ENCODE results near the gene CCDC93.

Gene CCDC93, protein sequence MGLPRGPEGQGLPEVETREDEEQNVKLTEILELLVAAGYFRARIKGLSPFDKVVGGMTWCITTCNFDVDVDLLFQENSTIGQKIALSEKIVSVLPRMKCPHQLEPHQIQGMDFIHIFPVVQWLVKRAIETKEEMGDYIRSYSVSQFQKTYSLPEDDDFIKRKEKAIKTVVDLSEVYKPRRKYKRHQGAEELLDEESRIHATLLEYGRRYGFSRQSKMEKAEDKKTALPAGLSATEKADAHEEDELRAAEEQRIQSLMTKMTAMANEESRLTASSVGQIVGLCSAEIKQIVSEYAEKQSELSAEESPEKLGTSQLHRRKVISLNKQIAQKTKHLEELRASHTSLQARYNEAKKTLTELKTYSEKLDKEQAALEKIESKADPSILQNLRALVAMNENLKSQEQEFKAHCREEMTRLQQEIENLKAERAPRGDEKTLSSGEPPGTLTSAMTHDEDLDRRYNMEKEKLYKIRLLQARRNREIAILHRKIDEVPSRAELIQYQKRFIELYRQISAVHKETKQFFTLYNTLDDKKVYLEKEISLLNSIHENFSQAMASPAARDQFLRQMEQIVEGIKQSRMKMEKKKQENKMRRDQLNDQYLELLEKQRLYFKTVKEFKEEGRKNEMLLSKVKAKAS

DNA sequence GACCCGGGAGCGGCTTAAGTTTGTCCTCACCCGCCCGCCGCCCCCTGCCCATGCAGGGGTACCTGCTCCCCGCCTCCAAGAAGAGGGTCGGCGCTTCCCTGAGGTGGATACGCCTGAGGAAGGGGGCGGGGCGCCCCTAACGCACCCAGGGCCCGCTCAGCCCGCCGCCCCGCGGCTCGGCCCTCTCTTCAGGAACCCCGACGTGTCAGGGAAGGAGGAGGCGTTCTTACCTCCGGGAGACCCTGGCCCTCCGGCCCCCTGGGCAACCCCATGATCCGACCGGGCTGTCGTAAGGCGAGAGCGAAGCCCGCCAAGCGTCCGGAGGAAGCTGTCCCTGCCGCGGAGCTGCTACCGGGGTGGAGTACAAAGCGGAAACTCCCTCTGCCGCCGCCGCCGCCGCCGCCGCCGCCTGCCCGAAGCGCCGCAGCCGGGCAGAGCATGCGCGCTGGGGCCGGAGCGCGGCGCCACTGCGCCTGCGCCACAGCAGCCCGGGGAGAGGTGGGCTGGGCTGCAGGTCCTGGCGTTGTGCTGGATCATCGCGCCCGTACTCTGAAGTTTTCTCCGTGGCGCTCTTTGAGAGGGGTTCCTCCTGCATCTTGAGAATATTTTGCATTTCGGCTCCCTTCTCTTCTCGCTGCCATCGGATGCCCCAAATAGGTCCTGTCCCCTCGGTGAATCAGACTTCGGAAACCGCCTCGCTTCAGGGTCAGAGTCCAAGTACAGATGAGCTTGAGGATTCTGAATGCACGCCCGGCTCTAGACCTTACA, at the start of gene CCDC93:
TSS of gene CCDC93 (minus strand) at position 347 of the 768 bp plus-strand sequence. CDS start at position 272, 75 bp downstream.
- peak; percentile 58 to 84 (median 58) for DNase-seq (ENCODE audit: low read depth in 2 of 3, low spot score in 2 of 3)

DNA sequence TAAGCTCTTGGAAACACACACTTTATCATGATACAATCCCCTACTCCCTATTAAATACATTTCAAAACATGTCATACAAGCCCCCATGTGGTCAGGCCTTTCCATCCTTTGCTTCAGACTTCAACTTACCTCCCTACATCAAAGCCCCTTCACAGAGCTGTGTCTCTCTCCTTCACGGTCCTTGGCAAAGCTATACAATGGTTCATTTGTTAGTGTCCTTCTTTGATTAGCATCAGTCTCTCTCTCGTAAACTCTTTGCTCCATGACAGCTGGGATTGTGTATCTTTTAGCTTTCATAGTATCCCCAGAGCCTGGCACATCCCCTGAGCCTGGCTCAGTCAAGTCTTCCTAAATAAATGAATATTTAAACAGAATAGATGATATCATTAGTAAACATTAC, 48.8 kb upstream of the CCDC93 start:
- DNase-seq (ENCODE audit: low read depth in 2 of 3, low spot score in 2 of 3), result no peak

DNA sequence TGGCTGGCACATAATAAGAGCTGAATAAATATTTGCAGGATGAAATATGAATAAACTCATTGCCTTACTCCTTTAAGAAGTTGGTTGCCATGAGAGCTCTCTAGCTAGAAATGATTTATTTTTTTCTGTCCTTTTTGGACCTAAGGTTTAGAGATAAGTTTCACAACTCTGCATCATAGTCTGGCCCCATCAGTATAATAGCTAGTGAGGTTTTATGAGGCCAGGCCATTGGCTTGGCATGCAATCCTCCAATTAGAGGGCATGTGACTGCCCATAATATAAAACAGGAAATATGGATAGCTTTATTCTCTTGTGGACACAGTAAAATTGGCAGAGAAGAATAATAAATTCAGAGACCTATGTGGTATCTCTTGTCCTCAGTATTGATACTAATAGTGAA, 48.2 kb upstream of the CCDC93 start:
- no peak for DNase-seq (ENCODE audit: low read depth in 2 of 3, low spot score in 2 of 3)

DNA sequence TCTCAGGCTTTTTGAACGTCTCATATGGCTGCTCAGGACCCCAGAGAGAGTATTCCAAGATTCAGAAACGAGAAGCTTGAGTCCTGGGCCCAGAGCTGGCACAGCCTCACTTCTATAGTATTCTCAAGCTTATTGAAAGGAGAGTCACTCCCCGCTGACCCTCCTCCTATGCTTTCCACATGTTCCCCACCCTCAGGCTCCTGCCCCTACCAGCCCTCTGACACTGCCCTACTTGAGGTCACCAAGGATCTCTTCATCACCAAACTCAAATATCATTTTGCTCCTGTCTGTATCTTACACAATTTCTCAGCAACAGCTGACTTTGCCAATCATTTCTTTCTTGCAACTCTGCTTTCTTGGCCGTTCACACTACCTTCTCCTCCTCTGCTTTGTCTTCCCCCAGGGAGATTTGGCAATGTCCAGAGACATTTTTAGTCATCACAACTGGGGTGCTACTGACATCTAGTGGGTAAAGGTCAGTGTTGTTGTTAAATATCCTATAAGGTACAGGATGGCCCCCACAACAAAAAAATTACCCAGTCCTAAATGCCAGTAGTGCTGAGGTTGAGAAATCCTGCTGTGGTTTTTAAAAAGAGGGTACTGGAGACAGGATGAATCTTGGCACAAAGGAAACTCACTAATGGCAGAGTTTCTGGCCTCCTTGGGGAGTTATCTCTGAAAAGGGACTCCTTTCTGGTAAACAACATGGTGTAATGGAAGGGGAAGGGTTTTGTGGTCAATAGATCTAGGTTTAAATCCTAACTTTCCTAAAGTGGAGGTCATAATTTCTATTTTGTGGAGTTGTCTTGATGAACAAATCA, 47.5 kb upstream of the CCDC93 start:
- no peak for DNase-seq (ENCODE audit: low read depth in 2 of 3, low spot score in 2 of 3)

DNA sequence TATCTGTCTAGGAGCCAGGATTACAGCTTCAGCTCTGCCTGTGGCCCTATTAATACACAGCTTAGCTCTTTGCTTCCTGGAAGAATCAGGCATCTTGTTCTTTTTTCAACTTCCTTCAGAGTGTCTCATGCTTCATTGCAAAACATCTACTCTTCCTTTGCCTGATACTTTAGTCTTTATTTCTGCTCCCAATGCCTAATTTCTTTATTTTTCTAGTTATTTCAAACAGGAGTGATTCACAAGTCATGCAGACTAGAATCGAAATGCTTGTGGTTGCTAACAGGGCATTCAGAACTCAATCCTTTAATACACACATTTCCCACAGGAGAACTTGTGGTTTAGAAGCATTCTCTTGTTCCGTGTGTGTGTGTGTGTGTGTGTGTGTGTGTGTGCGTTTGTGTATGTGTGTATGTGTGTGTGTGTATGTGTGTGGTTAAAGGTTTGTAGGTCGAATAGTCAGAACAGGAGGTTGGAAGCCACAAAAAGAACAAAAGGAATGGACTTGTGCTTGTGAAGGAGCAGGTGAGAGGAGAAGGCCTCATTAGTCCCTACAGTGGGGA, 46.1 kb upstream of the CCDC93 start:
- DNase-seq (ENCODE audit: low read depth in 2 of 3, low spot score in 2 of 3), result no peak

DNA sequence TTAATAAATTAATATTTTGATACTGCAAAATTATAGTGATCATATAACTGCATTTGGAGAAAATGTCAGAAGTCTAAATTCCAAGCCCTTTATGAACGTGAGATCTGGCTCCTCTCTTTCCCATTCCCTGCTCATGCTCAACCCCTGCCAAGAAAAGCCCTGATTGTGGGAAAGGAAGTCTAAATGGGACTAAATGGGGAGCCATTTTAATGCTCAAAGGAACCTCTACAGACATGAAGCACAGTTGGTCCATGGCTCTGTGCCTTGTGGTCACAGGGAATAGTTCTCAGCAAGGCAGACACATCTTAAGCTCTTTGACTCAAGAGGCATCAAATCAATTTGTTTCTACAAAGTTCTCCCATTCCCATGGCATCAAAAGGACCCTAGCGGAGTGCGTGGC, 45.1 kb upstream of the CCDC93 start:
- no peak for DNase-seq (ENCODE audit: low read depth in 2 of 3, low spot score in 2 of 3)

DNA sequence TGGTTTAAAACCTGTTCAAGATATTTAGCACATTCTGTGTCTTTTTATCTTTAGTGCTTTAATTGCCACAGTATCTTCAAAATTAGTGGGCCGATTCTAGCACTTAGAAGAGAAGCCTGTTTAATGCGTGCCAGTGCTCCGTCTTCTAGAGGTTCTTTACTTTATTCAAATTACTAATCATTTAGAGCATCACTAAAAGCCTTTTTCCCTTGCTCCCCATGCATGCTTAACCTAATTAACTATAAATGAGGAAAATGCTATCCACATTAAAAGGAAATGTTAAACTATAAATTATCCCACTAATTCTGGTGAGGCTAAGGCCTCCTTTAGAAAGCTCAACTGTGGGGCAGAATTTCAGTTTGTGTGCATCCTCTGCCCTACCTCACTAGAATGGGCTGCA, 42.9 kb upstream of the CCDC93 start:
- no peak for DNase-seq (ENCODE audit: low read depth in 2 of 3, low spot score in 2 of 3)

DNA sequence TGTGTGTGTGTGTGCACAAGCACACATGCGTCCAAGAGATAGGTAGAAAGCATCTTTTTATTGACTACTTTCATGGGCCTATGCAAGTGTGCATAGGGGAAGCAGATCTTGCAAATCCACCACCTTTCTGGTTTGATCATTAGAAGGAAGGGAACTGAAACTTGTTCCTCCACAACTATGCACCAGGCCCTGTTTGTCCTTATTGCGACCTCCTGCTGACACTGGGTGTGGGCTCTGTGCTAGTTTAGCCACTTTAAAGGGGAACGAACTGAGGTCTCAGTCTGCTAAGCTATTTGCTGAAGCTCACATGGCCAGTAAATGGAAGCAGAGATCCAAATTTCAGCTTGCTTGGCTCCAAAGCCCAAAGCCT, 42.3 kb upstream of the CCDC93 start:
- DNase-seq (ENCODE audit: low read depth in 2 of 3, low spot score in 2 of 3), result no peak

DNA sequence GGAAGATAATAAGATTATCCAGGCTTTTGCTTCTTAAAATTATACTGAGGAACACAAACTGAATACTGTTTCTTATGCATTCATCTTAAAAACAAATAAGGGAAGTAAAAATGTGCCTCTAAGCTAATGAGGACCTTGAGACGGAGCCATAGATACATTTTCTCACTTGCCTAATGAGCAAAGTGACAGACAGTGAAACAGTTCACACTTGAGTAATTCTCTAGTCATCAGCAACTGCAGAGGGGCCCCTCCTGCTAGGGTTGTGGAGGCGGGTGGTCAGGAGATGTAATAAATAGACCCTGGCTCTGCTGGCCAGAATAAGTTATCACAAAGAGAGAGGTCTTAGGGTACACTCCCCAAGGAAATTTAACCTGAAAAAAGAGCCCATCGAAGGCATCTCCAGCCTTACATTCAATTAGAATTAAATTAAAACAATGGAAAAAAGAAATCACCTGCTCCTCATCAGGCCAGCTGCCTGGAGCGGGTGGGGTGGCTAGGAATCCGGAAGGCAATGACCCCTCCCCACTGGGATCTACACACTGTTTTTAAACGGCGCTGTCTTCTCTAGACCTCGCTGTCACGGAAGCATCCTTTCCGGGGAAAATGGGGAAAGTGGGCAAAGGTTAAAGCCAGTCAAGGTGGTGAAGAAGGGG, 41.8 kb upstream of the CCDC93 start:
- no peak for DNase-seq (ENCODE audit: low read depth in 2 of 3, low spot score in 2 of 3)

DNA sequence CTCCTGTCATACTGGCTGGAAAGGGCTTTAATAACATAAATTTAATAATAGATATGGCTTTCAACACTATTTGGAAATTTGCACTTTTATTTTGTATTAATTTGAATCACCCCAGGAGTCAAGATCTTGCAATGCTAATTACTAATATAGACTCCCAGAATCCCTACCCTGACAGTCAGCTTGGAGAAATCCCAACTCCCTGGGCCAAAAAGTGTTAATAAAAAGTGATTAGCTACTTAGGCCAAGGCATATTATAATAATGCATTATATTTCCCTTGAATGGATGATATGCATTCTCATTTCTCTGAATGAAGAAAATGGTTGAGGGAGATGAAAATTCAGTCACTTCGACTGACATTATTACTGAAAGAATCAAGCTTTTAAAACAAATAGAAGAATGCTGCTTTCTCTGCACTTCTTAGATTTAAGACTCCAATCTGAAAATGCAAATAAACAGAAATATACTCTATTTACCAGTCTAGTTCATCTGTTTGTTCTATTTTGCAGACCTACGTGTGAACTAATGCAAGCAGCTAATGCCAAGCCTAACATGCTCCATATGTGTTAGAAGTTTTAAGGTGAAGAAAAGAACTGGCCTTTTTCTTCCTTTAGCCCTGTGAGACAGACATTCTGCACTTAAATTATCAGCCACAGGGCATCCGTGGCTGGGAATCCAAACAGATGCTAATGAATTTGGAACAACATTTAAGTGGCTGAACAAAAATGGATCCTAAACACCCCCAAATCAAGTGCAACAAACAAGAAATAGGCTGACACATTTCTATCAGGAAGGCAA, 40.5 kb upstream of the CCDC93 start:
- no peak for DNase-seq (ENCODE audit: low read depth in 2 of 3, low spot score in 2 of 3)

DNA sequence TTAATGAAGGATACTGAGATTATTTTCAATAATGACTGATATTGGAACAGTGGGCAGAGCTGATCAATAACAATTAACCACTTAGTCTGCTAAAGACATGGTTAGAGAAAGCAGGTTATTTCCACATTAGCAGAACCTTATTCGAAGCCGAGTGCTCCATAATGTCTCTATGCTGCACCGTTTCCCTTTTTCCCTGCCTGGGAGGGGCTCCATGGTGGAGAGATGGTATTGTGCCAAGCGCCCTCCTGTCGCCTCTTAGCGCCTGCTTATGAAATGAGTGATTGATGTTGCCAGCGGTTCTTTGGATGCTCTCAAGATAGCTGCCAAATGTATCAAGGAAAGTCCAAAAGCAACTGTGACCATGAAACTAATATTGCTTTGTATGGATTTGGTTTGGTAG, 39.8 kb upstream of the CCDC93 start:
- DNase-seq (ENCODE audit: low read depth in 2 of 3, low spot score in 2 of 3), result no peak

DNA sequence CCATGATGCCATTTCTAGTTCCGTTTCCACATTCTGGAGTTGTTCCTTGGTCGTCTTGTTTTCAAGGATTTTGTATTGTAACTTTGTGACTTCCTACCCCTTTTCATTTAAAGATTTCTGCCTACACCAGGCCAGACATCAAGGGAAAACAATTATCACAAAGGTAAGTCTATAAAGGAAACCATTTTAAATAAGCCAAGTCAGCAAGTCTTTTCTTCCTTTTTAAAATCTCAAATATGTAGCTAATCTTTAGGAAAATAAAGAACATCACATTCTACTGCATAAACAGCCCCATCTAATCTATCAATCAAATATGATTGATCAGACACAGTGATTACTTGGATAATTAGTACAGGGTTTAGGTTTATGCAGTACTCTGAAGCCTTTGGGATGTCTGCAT, 38.6 kb upstream of the CCDC93 start:
- no peak for DNase-seq (ENCODE audit: low read depth in 2 of 3, low spot score in 2 of 3)

DNA sequence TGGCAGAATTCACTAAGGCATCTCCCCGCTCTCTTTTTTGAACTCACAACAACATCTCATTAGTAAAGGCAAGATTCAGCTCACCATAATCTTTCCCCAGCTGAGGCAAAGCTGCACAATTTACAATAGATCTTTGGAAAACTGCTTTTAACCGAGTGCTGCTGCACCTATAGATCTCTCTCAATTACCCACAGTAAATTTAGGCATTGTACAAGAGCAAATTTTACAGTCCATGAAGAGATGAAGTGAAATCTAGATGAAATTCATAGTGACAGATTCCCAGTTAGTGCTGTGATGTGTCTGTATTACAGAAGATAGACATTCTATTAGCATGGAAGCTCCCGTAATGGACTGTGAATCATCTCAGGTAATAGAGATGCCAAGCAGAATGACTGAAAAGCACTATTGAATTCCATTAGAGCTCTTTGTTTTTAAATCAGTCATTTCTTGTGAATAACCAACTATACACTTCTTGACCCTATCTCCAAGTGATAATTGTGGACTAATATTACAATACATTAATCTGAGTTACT, 38.0 kb upstream of the CCDC93 start:
- DNase-seq (ENCODE audit: low read depth in 2 of 3, low spot score in 2 of 3), result no peak

DNA sequence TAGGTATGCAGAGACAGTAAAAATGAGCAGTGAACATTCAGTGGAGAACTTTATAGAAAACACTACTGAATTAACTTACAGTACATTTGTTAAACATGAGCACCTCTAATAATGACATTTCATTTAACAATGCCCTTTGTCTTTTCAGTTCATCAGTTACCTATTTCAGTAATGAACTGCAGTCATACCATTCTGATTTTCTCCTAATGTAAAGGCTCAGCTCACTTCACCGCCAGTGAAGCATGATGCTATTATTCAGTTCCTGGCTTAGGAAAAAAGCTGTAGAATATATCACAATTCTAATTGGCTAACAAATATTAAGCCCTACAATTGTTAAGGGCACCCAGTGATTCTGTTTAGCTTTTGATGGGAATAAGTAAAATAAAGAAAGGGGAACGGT, 37.1 kb upstream of the CCDC93 start:
- DNase-seq (ENCODE audit: low read depth in 2 of 3, low spot score in 2 of 3), result no peak

DNA sequence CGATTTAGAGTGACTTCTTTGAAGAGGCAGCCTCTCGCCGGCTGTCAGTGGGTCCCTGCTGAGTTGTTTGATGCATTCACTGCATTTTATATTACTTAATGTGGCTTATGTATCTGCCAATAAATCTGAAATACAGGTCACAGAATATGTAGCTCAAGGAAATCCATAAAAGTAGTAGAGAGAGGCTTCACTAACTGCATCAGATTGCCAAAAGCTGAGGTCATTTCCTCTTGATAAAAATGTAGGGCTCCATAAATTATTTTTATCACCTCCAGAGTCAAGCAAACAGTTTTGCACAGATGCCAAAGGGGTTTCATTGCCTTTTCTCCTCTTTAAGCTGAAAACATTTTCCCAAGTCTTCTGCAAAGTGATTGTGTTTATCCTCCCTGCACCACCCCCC, 36.5 kb upstream of the CCDC93 start:
- DNase-seq (ENCODE audit: low read depth in 2 of 3, low spot score in 2 of 3), result no peak

DNA sequence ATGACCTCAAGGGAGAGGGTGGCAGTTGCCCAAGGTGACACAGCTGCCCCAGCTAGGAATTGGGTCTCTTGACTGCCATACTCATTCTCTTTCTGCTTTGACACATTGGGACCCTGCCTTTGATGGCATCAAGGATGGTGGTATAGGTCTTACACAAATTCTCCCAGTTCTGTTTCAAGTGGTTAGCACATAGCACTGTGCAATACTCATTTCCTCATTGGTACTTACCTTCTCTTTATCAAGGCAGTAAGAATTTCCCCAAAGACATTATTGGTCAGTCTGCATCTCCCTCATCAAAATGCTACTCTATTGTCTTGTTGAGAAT, 35.9 kb upstream of the CCDC93 start:
- no peak for DNase-seq (ENCODE audit: low read depth in 2 of 3, low spot score in 2 of 3)

DNA sequence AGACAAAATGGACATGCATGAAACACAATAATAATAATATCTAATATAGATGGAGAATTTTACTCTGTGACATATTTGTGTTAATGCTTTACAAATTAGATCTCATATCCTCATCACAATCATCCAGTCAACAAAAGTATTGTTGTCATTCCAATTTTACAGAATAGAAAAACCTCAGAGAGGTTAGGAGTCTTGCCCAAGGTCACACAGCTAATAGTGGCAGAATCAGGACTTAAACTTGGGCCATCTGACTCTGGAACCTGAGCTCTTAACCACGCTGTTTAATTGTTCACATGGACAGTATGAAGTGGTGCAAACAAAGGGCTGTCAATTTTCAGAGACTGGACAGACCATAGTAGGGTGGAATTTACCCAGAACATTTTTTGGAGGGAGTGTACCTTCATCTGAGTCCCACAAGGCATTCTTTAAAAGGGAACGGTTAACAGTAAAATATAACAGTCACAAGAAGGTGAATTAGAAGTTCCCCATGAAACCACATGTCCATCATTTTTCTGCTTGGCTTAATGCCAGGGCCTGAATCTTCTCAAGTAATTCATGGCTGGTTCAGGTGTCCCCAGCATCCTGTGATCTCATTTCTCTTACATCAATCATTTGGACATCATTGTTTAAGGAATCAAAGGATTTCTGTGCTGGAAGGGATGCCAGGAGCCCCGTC, 35.4 kb upstream of the CCDC93 start:
- no peak for DNase-seq (ENCODE audit: low read depth in 2 of 3, low spot score in 2 of 3)

DNA sequence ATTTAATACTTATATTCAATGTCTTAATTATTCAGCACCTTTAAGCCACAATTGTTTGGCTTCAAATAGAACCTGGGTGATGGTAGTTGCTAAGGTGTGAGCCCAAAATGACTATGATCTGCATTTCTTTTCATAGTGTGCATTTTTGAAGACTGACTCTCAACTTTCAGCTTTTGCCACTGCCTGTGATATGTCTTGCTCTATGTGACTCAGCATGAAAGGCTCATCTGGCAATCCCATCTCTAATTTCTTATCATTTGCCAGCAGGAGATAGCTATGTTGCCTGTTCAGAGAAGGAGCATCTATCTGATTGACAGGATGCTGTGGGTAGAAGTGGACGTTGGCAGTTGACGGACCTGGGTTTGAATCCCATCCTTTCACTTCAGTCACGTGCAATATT, 34.5 kb upstream of the CCDC93 start:
- DNase-seq (ENCODE audit: low read depth in 2 of 3, low spot score in 2 of 3), result no peak

DNA sequence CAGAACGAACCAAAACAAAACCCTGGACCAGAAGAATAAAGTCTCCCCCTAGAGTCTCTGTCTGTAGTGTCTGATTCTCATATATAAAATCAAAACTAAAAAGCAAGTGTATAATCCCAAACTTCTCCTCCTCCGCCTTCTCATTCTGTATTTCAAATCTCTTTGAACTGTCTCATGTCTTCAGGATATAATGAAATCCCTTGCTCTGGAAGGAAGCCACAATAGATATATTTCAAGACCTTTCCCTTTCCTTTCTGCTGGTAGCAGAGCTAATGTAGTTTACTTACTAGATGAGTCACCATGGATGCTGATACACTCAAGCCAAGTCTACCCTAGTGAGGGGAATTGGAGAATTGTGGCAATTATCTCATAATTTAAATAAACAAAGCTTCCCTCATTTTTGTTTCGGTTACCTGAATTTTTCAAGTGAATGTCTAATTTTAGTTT, 33.5 kb upstream of the CCDC93 start:
- no peak for DNase-seq (ENCODE audit: low read depth in 2 of 3, low spot score in 2 of 3)
